Aorta (tissue), 5 donors: Measurements from ENCODE around the gene ACCS. TPM values are rescaled to one million over a fixed set of nuclear protein-coding genes. Genes with fewer than 3 reads are reported as not detected.

Experiments
- ATAC-seq: fragments of 200-7000 bp; cut with Tn5 transposase; one replicate; pipeline ENCODE4 v1.9.1; 2022; ENCODE audit warnings: moderate library complexity; ENCODE audit not compliant: low FRiP score
- DNase-seq, 2 donors: peaks; one replicate each; pipeline ENCODE4 v3.0.0-alpha.2; 2020
- H3K27ac ChIP-seq, 2 donors: one replicate each; pipeline ENCODE4 v1.5.1; 2013; ENCODE audit warnings: low read length in 2 of 2, mild to moderate bottlenecking in 2 of 2, moderate library complexity in 2 of 2, control low read depth in 1 of 2, inconsistent platforms in 1 of 2, low read depth in 1 of 2
- H3K27me3 ChIP-seq, 2 donors: one replicate each; pipeline ENCODE4 v1.6.1; 2013; ENCODE audit warnings: control low read depth in 1 of 2, low read length in 1 of 2, mild to moderate bottlenecking in 1 of 2, moderate library complexity in 1 of 2; ENCODE audit not compliant: insufficient read depth in 2 of 2, control insufficient read depth in 1 of 2
- H3K36me3 ChIP-seq, 2 donors: one replicate each; pipeline ENCODE4 v1.6.1; 2013; ENCODE audit warnings: control low read depth in 1 of 2, low read length in 1 of 2, mild to moderate bottlenecking in 1 of 2; ENCODE audit not compliant: insufficient read depth in 2 of 2, control insufficient read depth in 1 of 2
- H3K4me1 ChIP-seq, 2 donors: one replicate each; pipeline ENCODE4 v1.6.1; 2013; ENCODE audit warnings: low read length in 2 of 2, control low read depth in 1 of 2, mild to moderate bottlenecking in 1 of 2, moderate library complexity in 1 of 2; ENCODE audit not compliant: insufficient read depth in 2 of 2, control insufficient read depth in 1 of 2
- H3K4me3 ChIP-seq, 2 donors: one replicate each; pipeline ENCODE4 v1.5.1; 2013; ENCODE audit warnings: low read length in 2 of 2, control low read depth in 1 of 2, mild to moderate bottlenecking in 1 of 2
- H3K9me3 ChIP-seq: one replicate; pipeline ENCODE4 v1.6.1; 2013; ENCODE audit warnings: mild to moderate bottlenecking, low read length; ENCODE audit not compliant: control insufficient read depth
- WGBS, 2 donors: extraction: QIAGEN DNeasy Blood & Tissue Kit; methylation state at CpG; one replicate each; pipeline ENCODE4 v1.1.7; 2013; 5-methylcytosine and 5-hydroxymethylcytosine counted together
- intact Hi-C, 2 donors: fragments of 100-400 bp; cut with DNase I; formaldehyde crosslinking; loops; one replicate each; pipeline versions ENCODE4 v1.14.2 to v1.15.0; 2022
- polyA plus RNA-seq, 2 donors: library from polyadenylated mRNA; stranded (reverse); fragments of 200-250 nt; gene quantifications; one replicate each; pipeline ENCODE4 v1.2.3, GENCODE V29; 2013
- total RNA-seq, 2 donors: library from RNA; stranded (reverse); fragmentation: NEBNext Ultra II Directional; extraction: Animal tissue kit (Norgen Biotek cat#: 25700); gene quantifications; one replicate each; pipeline ENCODE4 v1.2.1, GENCODE V29; 2021
- donor health status: healthy with polysubstance abuse.
- donor health status: Bipolar disorder and iron deficiency.
- donor health status: DM: no; HTN: no; CAD: no.
- donor health status: DM: no; HTN: no; CAD: no.
- donor health status: DM: yes; HTN: yes; CAD: no.

Gene ACCS
- total and polyA plus RNA-seq, 4 donors = 8.8 to 92.5 (median 60.3) TPM

DNA sequence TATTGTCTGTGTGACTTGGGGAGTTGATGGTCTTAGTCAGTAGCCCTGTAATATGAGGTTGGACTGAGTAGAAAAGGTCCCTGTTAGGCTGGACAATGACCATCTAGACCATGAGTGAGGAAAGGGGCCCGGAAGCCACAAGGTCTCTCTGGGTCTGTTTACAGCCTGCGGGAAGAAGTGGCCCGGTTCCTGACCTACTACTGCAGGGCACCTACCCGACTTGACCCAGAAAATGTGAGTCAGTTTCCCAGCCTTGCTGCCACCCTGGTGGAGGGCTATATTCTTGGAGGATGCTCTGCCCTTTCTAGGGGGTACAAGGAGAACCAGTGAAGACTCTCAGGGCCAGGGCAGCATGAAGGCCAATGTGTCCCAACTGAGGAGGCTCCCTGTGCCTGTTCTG is 14.9 kb upstream of the ACCS start:
- 94 to 95% methylated on average over 4 of the region's 4 CpGs for WGBS, 2 donors
- ATAC-seq = no peak
- Histone ChIP-seq H3K36me3 (no peaks in the 10 kb centered on the region), H3K27ac (no peak overlapping the region), H3K4me3 (no peak overlapping the region), H3K27me3 (no peaks in the 10 kb centered on the region), H3K4me1 (no peaks in the 10 kb centered on the region), H3K9me3 (no peaks in the 10 kb centered on the region)
- intact Hi-C loops = no loop called here
- DNase-seq = no peak

DNA sequence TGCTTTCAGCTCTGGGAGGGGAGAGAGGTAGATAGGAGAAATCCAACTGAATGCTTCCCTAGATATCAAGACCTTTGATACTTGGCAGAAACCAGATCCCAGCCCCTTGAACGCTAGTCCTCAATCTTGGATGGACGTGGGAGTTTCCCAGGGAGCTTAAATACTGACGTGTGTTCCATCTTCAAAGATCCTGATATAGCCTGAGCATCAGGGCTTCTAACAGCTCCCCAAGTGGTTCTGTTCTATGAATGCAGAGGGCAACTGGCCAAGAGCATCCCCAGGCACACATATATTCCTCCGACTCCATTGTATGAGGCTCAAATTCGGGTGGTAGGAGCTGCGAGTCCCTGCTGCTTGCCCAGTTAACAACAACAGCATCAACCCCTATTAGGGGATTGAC is 8.7 kb upstream of the ACCS start:
- 80 to 81% methylated on average over 6 of the region's 6 CpGs for WGBS, 2 donors
- Histone ChIP-seq H3K4me3 (no peak overlapping the region), H3K27ac (no peak overlapping the region), H3K36me3 (no peaks in the 10 kb centered on the region), H3K4me1 (no peaks in the 10 kb centered on the region), H3K27me3 (no peaks in the 10 kb centered on the region), H3K9me3 (no peaks in the 10 kb centered on the region)
- ATAC-seq (no peak), DNase-seq (no peak)
- intact Hi-C loops = no loop called here

DNA sequence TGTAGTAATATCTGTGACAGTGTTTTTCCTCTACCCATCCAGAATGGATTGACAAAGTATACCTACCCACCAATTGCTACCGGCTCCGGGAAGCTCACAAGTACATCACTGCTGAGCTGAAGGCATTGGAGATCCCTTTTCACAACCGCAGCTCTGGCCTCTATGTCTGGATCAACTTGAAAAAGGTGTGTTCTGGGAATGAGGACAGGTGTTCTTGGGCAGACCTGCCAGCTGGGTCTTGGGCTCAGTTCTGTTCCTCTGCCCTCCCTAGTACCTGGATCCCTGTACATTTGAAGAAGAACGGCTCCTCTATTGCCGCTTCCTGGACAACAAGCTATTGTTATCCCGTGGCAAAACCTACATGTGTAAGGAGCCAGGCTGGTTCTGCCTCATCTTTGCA is 7.8 kb upstream of the ACCS start:
- no peak for ATAC-seq
- H3K9me3 ChIP-seq = no peaks in the 10 kb centered on the region
- WGBS, 2 donors = 90 to 92% methylated on average over 6 of the region's 6 CpGs
- no peak for DNase-seq
- no peaks in the 10 kb centered on the region for H3K4me1 ChIP-seq
- H3K27ac ChIP-seq = no peak overlapping the region
- no peak overlapping the region for H3K4me3 ChIP-seq
- H3K36me3 ChIP-seq = no peaks in the 10 kb centered on the region
- intact Hi-C loops = no loop called here
- no peaks in the 10 kb centered on the region for H3K27me3 ChIP-seq

DNA sequence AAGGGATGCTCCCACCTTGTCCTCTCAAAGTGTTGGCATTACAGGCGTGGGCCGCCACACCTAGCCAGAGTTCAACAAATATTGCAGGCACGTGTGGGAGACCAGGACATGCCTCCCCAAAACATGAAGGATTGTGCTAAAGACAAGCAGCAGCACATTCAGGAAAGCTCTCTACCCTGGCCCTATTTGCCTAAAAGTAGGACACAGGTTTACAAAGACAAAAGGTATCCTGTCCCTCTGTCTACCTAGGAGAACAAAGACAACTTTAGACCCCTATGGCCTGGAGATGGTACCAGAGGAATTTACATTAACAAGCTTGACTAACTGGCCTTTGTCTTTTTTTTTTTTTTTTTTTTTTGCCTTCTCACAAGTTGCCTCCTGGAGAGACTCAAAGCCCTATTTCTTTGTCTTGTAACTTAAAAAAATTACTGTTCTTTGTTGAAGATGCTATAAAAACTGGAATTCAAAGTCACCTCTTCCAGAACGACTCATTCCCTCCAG is 859 bp upstream of the ACCS start:
- Histone ChIP-seq H3K27me3 (no peaks in the 10 kb centered on the region), H3K27ac (no peak overlapping the region), H3K4me3 (no peak overlapping the region), H3K9me3 (no peaks in the 10 kb centered on the region), H3K36me3 (no peaks in the 10 kb centered on the region), H3K4me1 (no peaks in the 10 kb centered on the region)
- intact Hi-C loops = no loop called here
- ATAC-seq (no peak), DNase-seq (no peak)
- WGBS, 2 donors = 45 to 61% methylated on average over 4 of the region's 4 CpGs

DNA sequence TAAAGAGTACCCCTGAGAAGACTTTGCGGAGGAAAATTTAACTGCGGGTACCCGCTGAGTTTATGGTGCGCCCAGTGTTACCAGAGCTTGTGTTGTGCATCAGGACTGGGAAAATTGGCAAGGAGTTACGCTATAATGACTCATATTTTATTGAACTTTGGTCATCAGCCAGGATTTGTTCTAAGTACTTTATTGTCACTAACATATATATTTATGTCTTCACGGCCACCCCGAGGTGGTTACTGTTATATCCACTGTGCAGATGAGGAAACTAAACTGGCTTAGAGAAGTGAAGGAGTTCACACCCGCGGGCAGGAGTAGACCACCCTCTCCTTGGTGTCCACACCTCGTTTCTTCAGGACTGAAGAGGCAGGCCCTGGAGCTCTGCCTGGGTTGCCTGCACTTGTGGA is 667 bp downstream of the ACCS start:
- ATAC-seq (peak; percentile 27), DNase-seq (no peak)
- H3K9me3 ChIP-seq = no peaks in the 10 kb centered on the region
- no peaks in the 10 kb centered on the region for H3K27me3 ChIP-seq
- 15 to 28% methylated on average over 10 of the region's 10 CpGs for whole genome bisulfite sequencing, 2 donors
- no peaks in the 10 kb centered on the region for H3K4me1 ChIP-seq
- H3K4me3 ChIP-seq = peak overlapping the region; percentile 67 to 76
- H3K27ac ChIP-seq = peak overlapping the region in 1 of 2 donors; percentile 78
- H3K36me3 ChIP-seq = peaks cover 0 to 3% of the 10 kb centered on the region in 2 donors
- intact Hi-C loops = no loop called here

DNA sequence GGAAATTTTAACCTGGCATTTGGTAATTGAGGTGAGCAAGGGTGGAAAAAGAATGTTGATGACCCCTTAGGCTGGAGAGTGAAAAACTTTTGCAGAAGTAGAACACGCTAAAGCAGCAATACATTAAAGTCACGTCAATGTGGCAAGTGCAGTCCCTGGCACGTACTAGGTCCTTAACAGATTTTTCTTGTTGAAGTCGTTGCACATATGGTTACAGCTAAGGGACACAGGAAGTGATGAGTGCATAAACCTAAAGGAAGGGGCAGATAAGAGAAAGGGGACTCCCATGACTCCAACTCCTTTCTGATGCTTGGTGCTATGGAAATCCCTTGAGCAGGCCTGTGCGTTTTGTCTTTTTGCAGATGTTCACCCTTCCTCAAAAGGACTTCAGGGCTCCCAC is 1.2 kb downstream of the ACCS start:
- Histone ChIP-seq H3K9me3 (no peaks in the 10 kb centered on the region), H3K27ac (no peak overlapping the region), H3K4me1 (no peaks in the 10 kb centered on the region), H3K4me3 (peak overlapping the region; percentile 67 to 76), H3K36me3 (peaks cover 0 to 3% of the 10 kb centered on the region in 2 donors), H3K27me3 (no peaks in the 10 kb centered on the region)
- WGBS, 2 donors = 65 to 79% methylated on average over 5 of the region's 5 CpGs
- ATAC-seq (no peak), DNase-seq (no peak)
- intact Hi-C loops = no loop called here

DNA sequence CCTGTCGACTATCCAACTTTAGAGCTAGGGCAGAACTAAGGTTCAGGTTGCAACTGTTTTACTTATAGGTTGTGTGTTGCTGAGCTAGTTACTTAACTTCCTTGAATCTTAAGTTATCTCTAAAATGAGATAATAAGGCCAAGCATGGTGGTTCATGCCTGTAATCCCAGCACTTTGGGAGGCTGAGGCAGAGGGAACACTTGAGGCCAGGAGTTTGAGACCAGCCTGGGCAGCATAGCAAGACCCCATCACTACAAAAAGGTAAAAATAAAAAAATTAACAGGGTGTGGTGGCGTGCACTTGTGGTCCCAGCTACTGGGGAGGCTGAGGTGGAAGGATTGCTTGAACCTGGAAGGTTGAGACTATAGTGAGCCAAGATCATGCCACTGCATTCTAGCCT is 2.1 kb downstream of the ACCS start:
- H3K4me1 ChIP-seq = no peaks in the 10 kb centered on the region
- H3K9me3 ChIP-seq = no peaks in the 10 kb centered on the region
- H3K36me3 ChIP-seq = peaks cover 0 to 6% of the 10 kb centered on the region in 2 donors
- ATAC-seq (no peak), DNase-seq (no peak)
- H3K27ac ChIP-seq = no peak overlapping the region
- intact Hi-C loops = no loop called here
- H3K27me3 ChIP-seq = no peaks in the 10 kb centered on the region
- WGBS, 2 donors = 98 to 99% methylated on average over 2 of the region's 2 CpGs
- H3K4me3 ChIP-seq = no peak overlapping the region

DNA sequence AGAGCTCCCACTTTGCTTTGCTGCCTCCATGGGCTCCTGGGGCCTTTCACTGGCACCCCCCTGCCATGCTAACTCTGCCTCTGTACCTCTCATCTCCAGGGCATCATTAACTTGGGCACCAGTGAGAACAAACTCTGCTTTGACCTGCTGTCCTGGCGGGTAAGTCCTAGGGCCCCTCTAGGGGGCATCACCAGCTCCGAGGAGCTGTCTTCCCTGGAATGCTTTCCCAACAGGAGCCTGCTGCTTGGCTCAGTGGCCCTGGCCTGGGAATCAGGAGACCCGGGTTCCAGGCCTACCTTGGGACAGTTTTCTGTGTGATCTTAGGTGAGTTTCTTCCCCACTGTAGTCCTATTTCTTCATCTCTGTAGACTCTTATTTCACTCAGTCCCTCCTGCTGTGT is 5.1 kb downstream of the ACCS start:
- Histone ChIP-seq H3K27me3 (no peaks in the 10 kb centered on the region), H3K9me3 (no peaks in the 10 kb centered on the region), H3K36me3 (peaks cover 4 to 11% of the 10 kb centered on the region in 2 donors), H3K4me3 (no peak overlapping the region), H3K4me1 (no peaks in the 10 kb centered on the region), H3K27ac (no peak overlapping the region)
- intact Hi-C loops = no loop called here
- ATAC-seq (no peak), DNase-seq (no peak)
- 83 to 84% methylated on average over 3 of the region's 3 CpGs for WGBS, 2 donors

DNA sequence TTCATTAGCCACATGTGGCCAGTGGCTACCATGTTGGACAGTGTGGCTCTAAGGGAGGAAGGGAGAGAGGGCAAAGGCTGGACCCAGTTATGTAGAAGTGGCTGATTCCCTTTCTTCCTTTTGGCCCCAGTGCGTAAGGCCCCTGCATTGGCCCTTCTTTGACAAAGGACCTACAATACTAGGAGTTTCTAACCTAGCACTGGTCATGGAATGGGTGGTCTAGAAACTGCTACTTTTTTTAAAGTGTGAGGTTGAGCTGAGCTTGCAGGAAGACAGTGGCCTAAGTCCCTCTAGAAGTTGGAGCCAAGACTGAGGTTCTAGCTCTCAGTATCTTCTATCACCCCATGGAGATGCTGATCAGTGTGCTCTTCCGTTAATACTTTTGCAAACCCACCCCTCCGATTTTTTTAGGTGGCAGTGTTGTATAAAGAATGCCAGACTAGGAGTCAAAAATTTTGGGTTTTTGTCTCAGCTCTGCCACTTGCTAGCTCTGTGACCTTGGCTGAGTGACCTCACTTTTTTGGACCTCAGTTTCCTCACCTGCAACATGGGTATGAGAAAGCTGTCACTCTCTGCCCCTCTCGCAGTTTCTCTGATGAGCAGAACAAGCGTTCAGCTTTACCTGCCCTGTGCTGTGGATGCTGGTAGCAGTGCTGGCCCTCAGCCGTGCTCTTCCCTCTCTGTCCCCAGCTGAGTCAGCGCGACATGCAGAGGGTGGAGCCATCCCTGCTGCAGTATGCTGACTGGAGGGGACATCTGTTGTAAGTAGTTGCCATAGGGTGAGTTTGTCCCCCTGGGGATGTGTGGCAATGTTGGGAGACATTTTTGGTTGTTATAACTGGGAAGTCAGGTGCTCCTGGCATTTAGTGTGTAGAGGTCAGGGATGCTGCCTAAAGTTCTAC is 6.9 kb downstream of the ACCS start:
- Histone ChIP-seq H3K4me1 (no peaks in the 10 kb centered on the region), H3K36me3 (peaks cover 6 to 11% of the 10 kb centered on the region in 2 donors), H3K4me3 (no peak overlapping the region), H3K9me3 (no peaks in the 10 kb centered on the region), H3K27ac (no peak overlapping the region), H3K27me3 (no peaks in the 10 kb centered on the region)
- ATAC-seq (no peak), DNase-seq (no peak)
- intact Hi-C loops = no loop called here
- WGBS, 2 donors = 89 to 92% methylated on average over 8 of the region's 8 CpGs
